ENCODE results near the gene ADPRHL1.
"Not testable (repeated sequence)": the region's sequence is repeated elsewhere in the genome, so short reads cannot be mapped to it uniquely, and the experiment has no call there.

GRCh38 chr13:113450861-113451620 is 2.2 kb downstream of the ADPRHL1 start:
- TF ChIP-seq, protein P1, sequence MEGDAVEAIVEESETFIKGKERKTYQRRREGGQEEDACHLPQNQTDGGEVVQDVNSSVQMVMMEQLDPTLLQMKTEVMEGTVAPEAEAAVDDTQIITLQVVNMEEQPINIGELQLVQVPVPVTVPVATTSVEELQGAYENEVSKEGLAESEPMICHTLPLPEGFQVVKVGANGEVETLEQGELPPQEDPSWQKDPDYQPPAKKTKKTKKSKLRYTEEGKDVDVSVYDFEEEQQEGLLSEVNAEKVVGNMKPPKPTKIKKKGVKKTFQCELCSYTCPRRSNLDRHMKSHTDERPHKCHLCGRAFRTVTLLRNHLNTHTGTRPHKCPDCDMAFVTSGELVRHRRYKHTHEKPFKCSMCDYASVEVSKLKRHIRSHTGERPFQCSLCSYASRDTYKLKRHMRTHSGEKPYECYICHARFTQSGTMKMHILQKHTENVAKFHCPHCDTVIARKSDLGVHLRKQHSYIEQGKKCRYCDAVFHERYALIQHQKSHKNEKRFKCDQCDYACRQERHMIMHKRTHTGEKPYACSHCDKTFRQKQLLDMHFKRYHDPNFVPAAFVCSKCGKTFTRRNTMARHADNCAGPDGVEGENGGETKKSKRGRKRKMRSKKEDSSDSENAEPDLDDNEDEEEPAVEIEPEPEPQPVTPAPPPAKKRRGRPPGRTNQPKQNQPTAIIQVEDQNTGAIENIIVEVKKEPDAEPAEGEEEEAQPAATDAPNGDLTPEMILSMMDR (IDR thresholded peaks at IDR 0.05; ENCODE audit: insufficient read depth, low read depth, low read length), result not testable (repeated sequence)
- not testable (repeated sequence) for TF ChIP-seq EZH2 (IDR thresholded peaks at IDR 0.05; ENCODE audit: insufficient read depth, low read length)
